A673 (cell line): ENCODE measurements around the gene RNF6.

Experiments
- CTCF ChIP-seq: fragments of 300-800, 200-600 bp; sonication (generic); conservative IDR thresholded peaks from 2 replicates; pipeline ENCODE4 v1.5.1; 2017; ENCODE audit warnings: low read depth, mild to moderate bottlenecking, antibody characterized with exemption, low read length, moderate library complexity, mixed read lengths
- EZH2 ChIP-seq: fragments of 200-600 bp; sonication (generic); IDR thresholded peaks from 2 replicates; pipeline ENCODE4 v1.6.1; 2017; ENCODE audit warnings: borderline replicate concordance, low read depth, mild to moderate bottlenecking, mixed read lengths, antibody characterized with exemption, low read length; ENCODE audit not compliant: poor library complexity, severe bottlenecking

GRCh38 chr13:26255691-26256277 lies 33.7 kb upstream of the RNF6 start:
- TF ChIP-seq EZH2 (no peak), CTCF (peak; percentile 53)
